Measurements from ENCODE around the gene RASSF4. TPM values are rescaled to one million over a fixed set of nuclear protein-coding genes. Genes with fewer than 3 reads are reported as not detected.

Gene RASSF4
- total RNA-seq, 8 experiments from 2014 or later, result 1.8 to 23.2 (median 13.3) TPM

DNA sequence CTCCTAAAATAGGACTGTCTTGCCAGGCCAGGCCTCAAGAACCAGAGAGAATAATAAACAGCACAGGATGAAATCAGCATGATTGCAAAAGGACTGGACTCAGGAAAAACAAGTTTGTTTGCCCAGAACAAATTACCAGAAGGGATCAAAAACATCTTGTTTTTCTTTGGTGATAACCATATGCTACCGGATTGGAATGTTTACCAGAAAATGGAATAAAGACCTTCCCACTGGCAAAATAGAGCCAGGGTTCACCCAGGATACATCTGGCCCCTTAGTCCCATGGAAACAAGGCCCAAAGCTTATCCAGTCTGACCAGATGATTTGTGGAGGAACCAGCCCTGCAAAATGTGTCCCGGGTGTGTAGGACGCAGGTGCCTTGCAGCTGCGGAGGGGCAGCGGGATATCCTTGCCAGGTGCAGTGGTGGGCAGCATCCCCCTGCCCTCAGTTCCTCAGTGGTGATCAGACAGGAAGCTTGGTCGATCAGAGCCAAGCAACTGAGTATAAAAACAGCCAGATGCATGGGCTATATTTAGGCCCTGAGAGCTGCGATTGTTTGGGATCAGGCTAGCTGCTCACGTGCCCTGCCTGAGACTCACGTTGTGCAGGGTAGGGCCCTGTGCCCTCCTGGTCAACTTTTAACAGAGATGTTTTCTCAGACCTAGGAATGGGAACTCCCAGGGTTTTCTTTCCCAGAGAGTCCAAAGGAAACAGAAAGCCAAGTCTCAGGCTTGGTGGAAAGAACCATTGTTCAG, 36.5 kb downstream of the RASSF4 start:
- WGBS, 10 experiments, result 25 to 100% (median 63%) methylated on average over 1 to 6 of the region's 9 CpGs; no CpG with 5 or more reads in 2 of the 10 experiments
- Histone ChIP-seq H3K4me3 (no peak overlapping the region), H3K4me1 (replicated peaks in 1 of 2) (peaks cover 17 to 29% of the 10 kb centered on the region in 2 donors), H3K27ac (peak overlapping the region in 1 of 2 donors; percentile 26)
- in situ Hi-C loops (cut with MboI; ENCODE audit: low pct_unique_long_range_greater_than_20kb in 2 of 9, low sequenced_read_pairs in 9 of 9, unreplicated experiment in 9 of 9), result no loop called here
- peak in 7 of 8 experiments; percentile 1 to 71 (median 12) for ATAC-seq (replicated peaks in 6 of 8)

DNA sequence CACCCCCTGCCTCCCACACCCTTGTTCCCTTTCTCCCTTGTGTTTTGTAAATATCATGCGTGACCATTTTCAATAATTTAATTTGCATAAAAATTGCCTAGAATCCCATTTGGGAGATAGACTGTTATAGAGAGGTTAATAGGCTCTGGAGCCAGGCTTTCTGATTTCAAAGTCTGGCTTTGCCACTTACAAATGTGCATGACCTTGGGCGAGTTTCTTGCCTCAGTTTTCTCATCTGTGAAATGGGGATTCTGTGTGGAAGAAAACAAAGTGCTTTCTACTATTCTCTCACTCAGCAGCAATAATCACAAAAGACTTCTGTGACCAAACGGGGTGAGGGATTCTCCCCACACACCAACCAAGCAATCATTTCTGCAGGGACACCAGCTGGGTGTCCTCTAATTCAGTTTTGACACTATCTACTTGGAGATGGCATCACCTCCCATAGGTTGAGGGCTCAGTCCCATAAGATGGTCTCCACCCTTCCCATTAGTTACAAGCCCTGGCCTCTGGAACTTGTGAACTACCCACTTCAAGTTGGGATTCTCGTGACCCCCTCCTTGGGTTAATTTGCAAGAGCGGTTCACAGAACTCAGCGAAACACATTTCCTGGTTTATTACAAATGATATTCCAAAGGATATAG, 37.6 kb downstream of the RASSF4 start:
- WGBS, 10 experiments, result 20 to 98% (median 83%) methylated on average over 1 to 5 of the region's 6 CpGs; no CpG with 5 or more reads in 3 of the 10 experiments
- in situ Hi-C loops (cut with MboI; ENCODE audit: low pct_unique_long_range_greater_than_20kb in 2 of 9, low sequenced_read_pairs in 9 of 9, unreplicated experiment in 9 of 9), result no loop called here
- no peak for ATAC-seq (replicated peaks in 6 of 8)
- no peak overlapping the region for H3K27ac ChIP-seq
- no peak overlapping the region for H3K4me3 ChIP-seq
- peaks cover 13 to 24% of the 10 kb centered on the region in 2 donors for H3K4me1 ChIP-seq (replicated peaks in 1 of 2)

- Histone ChIP-seq H3K27ac (no peak overlapping the region), H3K4me3 (no peak overlapping the region), H3K4me1 (replicated peaks in 1 of 2) (peaks cover 16 to 26% of the 10 kb centered on the region in 2 donors)
- ATAC-seq (replicated peaks in 6 of 8), result no peak
- WGBS, 10 experiments, result 30 to 100% (median 90%) methylated on average over 1 to 6 of the region's 6 CpGs
- in situ Hi-C loops (cut with MboI; ENCODE audit: low pct_unique_long_range_greater_than_20kb in 2 of 9, low sequenced_read_pairs in 9 of 9, unreplicated experiment in 9 of 9), result no loop called here
Measured at GRCh38 chr10:44998146-44998631, 38.6 kb downstream of the RASSF4 start.

GRCh38 chr10:45000138-45000751, 40.6 kb downstream of the RASSF4 start:
- 13 to 88% (median 38%) methylated on average over 1 to 11 of the region's 12 CpGs; no CpG with 5 or more reads in 1 of the 10 experiments for WGBS, 10 experiments
- H3K27ac ChIP-seq, result peak overlapping the region; percentile 93 to 97
- peaks cover 16 to 26% of the 10 kb centered on the region in 2 donors for H3K4me1 ChIP-seq (replicated peaks in 1 of 2)
- peak overlapping the region; percentile 47 to 63 (median 53) for H3K4me3 ChIP-seq
- ATAC-seq (replicated peaks in 6 of 8), result peak in 6 of 8 experiments; percentile 20 to 59 (median 39)
- in situ Hi-C loops (cut with MboI; ENCODE audit: low pct_unique_long_range_greater_than_20kb in 2 of 9, low sequenced_read_pairs in 9 of 9, unreplicated experiment in 9 of 9), result loop anchor here in 1 of 9 experiments (25.0 kb wide), 1 partner anchor 237 kb away; no protein-coding TSS in a partner anchor

- 0 to 5% (median 0%) methylated on average over 3 to 14 of the region's 79 CpGs; no CpG with 5 or more reads in 5 of the 10 experiments for WGBS, 10 experiments
- Histone ChIP-seq H3K4me3 (peak within 1 kb of the TSS; percentile 47 to 63 (median 53)), H3K4me1 (replicated peaks in 1 of 2) (peaks cover 16 to 26% of the 10 kb centered on the region in 2 donors), H3K27ac (peak within 1 kb of the TSS; percentile 93 to 97)
- peak; percentile 74 to 88 (median 81) for ATAC-seq (replicated peaks in 6 of 8)
- in situ Hi-C loops (cut with MboI; ENCODE audit: low pct_unique_long_range_greater_than_20kb in 2 of 9, low sequenced_read_pairs in 9 of 9, unreplicated experiment in 9 of 9), result loop anchor here in 1 of 9 experiments (25.0 kb wide), 1 partner anchor 236 kb away; no protein-coding TSS in a partner anchor
Measured at GRCh38 chr10:45000752-45001380, 41.3 kb downstream of the RASSF4 start, which contains the start of gene ZNF22. Gene ZNF22, plus strand, starts transcription at chr10:45000923. Its CDS starts 2,446 bp downstream, at chr10:45003369.

DNA sequence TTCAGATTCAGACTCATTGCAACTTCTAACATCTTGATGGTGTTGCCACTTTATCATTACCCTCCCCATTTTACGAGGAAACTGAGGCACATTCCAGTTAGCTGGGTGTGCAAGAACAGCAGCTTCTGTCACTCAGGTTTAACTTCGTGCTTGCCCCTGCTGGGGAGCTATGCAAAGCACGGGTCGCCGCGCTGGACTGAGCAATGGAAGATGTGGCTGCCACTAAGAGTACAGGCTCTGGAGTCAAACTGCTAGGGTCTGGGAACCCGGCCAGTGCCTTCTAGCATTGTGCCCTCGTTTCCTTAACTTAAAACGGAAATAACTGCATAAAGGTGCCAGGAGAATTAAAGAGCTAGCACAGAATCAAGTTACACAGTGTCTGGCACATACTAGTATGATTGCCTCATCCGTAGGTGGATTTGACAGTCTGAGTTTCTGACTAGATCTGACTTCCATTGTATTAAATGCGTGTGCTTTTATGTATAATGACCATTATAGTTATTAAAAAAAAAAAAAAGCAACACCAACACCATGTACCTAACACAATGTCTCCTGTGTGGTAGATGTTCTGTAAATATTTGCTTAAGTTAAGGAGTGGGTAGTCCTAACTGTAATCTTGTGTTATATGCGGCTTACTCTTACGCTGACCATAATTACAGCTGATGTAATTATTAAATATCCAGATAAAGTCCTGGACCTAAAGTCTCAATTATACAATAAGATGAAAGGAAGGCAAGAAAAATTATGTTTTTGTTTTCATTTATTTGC, 42.0 kb downstream of the RASSF4 start:
- peak overlapping the region; percentile 93 to 97 for H3K27ac ChIP-seq
- in situ Hi-C loops (cut with MboI; ENCODE audit: low pct_unique_long_range_greater_than_20kb in 2 of 9, low sequenced_read_pairs in 9 of 9, unreplicated experiment in 9 of 9), result loop anchor here in 1 of 9 experiments (25.0 kb wide), 1 partner anchor 236 kb away; no protein-coding TSS in a partner anchor
- peak; percentile 37 to 66 (median 60) for ATAC-seq (replicated peaks in 6 of 8)
- WGBS, 10 experiments, result 19 to 90% (median 42%) methylated on average over 2 to 11 of the region's 13 CpGs
- peak overlapping the region; percentile 47 to 63 (median 53) for H3K4me3 ChIP-seq
- H3K4me1 ChIP-seq (replicated peaks in 1 of 2), result peaks cover 16 to 19% of the 10 kb centered on the region in 2 donors

DNA sequence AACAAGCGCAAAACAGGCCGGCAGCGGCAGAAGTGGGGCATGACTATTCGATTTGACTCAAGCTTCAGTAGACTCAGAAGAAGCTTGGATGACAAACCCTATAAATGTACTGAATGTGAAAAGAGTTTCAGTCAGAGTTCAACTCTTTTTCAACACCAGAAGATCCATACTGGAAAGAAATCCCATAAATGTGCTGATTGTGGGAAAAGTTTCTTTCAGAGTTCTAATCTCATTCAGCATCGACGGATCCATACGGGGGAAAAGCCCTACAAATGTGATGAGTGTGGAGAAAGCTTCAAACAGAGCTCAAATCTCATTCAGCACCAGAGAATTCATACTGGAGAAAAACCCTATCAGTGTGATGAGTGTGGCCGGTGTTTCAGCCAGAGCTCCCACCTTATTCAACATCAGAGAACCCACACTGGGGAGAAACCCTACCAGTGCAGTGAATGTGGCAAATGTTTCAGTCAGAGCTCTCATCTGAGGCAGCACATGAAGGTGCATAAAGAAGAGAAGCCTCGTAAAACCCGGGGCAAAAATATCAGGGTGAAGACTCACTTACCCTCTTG, 43.9 kb downstream of the RASSF4 start:
- WGBS, 10 experiments, result 81 to 100% (median 94%) methylated on average over 1 to 10 of the region's 10 CpGs
- Histone ChIP-seq H3K4me1 (replicated peaks in 1 of 2) (peaks cover 12 to 16% of the 10 kb centered on the region in 2 donors), H3K4me3 (no peak overlapping the region), H3K27ac (no peak overlapping the region)
- no peak for ATAC-seq (replicated peaks in 6 of 8)
- in situ Hi-C loops (cut with MboI; ENCODE audit: low pct_unique_long_range_greater_than_20kb in 2 of 9, low sequenced_read_pairs in 9 of 9, unreplicated experiment in 9 of 9), result loop anchor here in 1 of 9 experiments (25.0 kb wide), 1 partner anchor 234 kb away; no protein-coding TSS in a partner anchor

DNA sequence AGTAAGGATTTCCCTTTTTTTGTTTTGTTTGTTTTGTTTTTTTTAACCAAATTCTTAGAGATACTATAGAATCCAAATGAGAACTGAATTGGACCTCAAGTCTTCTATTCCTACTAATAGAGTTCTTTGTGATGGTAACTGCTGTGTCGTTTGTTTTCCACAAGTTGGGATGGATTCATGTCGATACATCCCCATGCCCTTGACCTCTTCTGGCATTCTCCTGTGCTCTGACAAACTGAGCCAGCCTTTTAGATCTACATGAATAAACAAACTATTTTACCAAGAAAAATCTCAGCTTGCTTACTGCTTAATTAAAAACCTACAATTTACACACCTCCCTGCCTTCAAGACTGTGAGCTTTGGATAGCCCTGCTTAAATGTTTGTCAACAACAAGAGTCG, 45.1 kb downstream of the RASSF4 start:
- H3K27ac ChIP-seq, result no peak overlapping the region
- H3K4me1 ChIP-seq (replicated peaks in 1 of 2), result peaks cover 12 to 17% of the 10 kb centered on the region in 2 donors
- no peak for ATAC-seq (replicated peaks in 6 of 8)
- in situ Hi-C loops (cut with MboI; ENCODE audit: low pct_unique_long_range_greater_than_20kb in 2 of 9, low sequenced_read_pairs in 9 of 9, unreplicated experiment in 9 of 9), result loop anchor here in 1 of 9 experiments (25.0 kb wide), 1 partner anchor 233 kb away; no protein-coding TSS in a partner anchor
- 63 to 100% (median 76%) methylated on average over 1 to 3 of the region's 3 CpGs for WGBS, 10 experiments
- H3K4me3 ChIP-seq, result no peak overlapping the region

DNA sequence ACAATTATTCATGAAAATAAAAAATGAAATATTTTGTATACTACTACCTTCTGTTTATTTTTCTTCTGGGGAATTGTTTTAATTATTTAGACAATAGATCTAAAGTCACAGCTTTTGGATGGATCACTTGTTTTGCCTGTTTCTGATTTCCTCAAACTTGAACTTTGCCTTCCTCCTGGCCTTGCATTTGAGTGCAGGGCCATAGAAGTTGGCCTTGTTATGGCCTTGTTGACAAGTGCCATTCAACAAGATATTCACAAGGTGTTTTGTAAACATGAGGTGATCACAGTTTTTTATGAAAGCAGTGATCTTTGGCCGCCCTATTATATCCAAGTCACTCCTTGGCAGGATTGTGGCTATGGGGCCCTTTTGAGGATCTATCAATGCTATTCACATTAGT, 45.7 kb downstream of the RASSF4 start:
- in situ Hi-C loops (cut with MboI; ENCODE audit: low pct_unique_long_range_greater_than_20kb in 2 of 9, low sequenced_read_pairs in 9 of 9, unreplicated experiment in 9 of 9), result loop anchor here in 1 of 9 experiments (25.0 kb wide), 1 partner anchor 232 kb away; no protein-coding TSS in a partner anchor
- H3K4me3 ChIP-seq, result no peak overlapping the region
- peaks cover 8 to 11% of the 10 kb centered on the region in 2 donors for H3K4me1 ChIP-seq (replicated peaks in 1 of 2)
- H3K27ac ChIP-seq, result no peak overlapping the region
- WGBS, 10 experiments, result 89 to 100% (median 100%) methylated on average over 1 of the region's 1 CpG; no CpG with 5 or more reads in 2 of the 10 experiments
- no peak for ATAC-seq (replicated peaks in 6 of 8)

DNA sequence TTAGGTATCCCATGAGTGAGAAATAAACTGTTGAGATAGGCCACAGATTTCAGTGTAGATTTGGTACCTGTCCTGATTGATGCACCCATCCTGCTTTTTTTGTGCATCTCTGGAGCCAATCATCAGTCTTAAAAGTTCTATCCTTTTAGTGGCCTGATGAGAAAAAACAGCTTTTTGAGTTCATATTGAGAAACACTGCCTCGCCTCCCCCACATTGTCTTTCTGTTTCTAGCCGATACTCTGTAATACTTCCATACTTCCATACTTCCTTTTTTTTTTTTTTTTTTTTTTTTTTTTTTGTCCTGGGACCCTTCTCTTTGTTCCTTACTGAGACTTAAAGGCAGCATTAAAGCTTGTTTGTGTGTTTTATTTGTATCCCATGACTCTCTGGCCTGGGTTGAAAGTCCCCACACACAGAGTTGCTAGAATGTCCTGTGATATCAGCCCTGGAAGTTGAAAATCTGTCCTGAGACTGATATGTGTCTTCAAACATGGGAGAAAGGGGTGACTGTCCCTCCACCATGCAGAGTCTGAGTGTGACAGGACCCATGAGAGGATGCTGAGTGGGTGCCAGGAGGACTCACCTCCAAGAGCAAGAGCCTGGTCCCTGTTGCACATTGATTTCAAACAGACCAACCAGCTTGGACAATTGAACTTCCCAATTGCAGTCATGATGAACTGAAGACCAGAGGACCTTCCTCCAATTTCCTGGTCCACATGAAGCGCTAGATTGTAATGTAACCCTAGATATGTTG, 46.9 kb downstream of the RASSF4 start:
- H3K27ac ChIP-seq, result no peak overlapping the region
- no peak overlapping the region for H3K4me3 ChIP-seq
- ATAC-seq (replicated peaks in 6 of 8), result no peak
- WGBS, 10 experiments, result 81 to 100% (median 92%) methylated on average over 1 to 3 of the region's 3 CpGs
- in situ Hi-C loops (cut with MboI; ENCODE audit: low pct_unique_long_range_greater_than_20kb in 2 of 9, low sequenced_read_pairs in 9 of 9, unreplicated experiment in 9 of 9), result loop anchor here in 1 of 9 experiments (25.0 kb wide), 1 partner anchor 231 kb away; no protein-coding TSS in a partner anchor
- peaks cover 4 to 8% of the 10 kb centered on the region in 2 donors for H3K4me1 ChIP-seq (replicated peaks in 1 of 2)

All from motor neuron (in vitro differentiated cells).